Left kidney (tissue), 2 donors: Measurements from ENCODE around the gene NAA80. TPM values are rescaled to one million over a fixed set of nuclear protein-coding genes. Genes with fewer than 3 reads are reported as not detected.

ENCODE experiments used
- DNase-seq: peaks from one replicate; pipeline ENCODE4 v3.0.0-alpha.2; 2013
- polyA plus RNA-seq: library from polyadenylated mRNA; unstranded; fragments of 120-200 nt; gene quantifications from one replicate; pipeline ENCODE4 v1.2.1, GENCODE V29; 2013; ENCODE audit not compliant: insufficient read length

Gene NAA80
- polyA plus RNA-seq, 1 donor, result 9.8 TPM

- DNase-seq, result no peak
Measured at GRCh38 chr3:50258979-50259378, 40.2 kb downstream of the NAA80 start.

DNA sequence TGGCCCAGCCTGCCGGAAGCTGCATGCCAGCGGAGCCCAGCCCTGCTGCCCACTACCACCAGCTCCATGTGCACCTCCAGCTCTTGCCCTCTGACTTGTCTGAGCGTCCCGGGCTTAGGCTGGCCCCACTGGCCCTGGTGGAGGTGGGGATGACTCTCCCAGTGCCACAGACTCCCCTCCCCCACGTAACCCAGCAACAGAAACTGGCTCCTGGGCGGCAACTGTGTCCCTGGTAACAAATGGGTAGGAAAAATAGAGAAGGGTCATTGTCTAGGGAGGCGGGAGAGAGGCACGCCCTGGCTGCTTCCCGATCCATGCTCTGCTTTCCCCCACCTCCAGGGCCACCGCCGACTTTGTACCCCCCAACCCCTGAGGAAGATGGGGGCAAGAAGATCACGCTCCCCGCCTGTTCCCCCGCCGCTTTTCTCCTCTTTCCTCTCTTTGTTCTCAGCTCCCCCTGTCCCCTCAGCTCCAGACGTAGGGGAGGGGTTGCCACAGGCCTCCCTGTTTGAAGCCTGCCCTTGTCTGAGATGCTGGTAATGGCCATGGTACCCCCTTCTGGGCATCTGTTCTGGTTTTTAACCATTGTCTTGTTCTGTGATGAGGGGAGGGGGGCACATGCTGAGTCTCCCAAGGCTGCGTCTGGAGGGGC is 41.0 kb downstream of the NAA80 start:
- no peak for DNase-seq

DNA sequence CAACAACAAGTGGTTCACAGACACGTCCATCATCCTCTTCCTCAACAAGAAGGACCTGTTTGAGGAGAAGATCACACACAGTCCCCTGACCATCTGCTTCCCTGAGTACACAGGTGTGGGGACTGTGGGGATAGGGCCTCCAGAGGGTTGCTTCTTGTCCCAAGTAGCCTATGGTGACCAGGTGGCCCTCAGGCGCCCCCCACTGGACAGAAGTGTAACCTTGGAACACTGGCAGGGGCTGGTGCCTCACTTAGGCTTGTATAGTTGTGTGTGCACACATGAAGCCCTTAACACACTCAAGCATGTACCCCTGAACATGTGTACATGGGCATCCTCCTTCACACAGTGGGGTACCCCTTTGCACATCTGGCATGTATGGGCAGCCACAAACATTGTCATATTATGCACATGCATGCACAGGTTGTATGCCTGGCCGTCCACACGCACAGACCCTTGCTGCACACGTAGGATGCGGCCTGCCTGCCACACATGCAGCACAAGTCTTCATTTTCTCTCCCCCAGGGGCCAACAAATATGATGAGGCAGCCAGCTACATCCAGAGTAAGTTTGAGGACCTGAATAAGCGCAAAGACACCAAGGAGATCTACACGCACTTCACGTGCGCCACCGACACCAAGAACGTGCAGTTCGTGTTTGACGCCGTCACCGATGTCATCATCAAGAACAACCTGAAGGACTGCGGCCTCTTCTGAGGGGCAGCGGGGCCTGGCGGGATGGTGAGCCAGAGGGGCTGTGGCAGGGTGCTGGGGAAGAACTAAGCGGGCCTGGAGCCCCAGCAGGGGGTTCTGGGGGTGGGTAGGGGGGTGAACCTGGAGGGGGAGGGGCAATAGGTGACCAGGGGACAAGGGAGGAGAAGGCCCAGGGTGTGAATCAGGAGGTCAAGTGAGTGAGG is 42.0 kb downstream of the NAA80 start:
- DNase-seq, result no peak

DNA sequence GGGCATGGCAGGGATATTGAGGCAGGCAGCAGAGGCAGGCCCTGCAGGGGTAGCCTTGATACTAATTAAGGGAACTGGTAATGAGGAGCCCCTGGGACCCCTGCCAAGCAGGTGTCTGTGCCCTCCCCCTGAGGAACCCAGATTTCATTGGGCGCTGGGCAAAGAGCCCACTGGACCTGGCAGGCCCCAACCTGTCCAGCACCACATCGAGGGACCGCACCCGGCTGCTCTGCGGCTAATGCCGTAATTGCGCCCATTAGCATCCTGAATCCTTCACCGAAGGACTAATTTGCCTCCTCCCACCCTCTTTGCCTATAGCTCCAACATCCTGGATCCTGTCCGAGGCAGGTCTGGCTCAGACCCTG is 44.0 kb downstream of the NAA80 start:
- DNase-seq, result no peak

DNA sequence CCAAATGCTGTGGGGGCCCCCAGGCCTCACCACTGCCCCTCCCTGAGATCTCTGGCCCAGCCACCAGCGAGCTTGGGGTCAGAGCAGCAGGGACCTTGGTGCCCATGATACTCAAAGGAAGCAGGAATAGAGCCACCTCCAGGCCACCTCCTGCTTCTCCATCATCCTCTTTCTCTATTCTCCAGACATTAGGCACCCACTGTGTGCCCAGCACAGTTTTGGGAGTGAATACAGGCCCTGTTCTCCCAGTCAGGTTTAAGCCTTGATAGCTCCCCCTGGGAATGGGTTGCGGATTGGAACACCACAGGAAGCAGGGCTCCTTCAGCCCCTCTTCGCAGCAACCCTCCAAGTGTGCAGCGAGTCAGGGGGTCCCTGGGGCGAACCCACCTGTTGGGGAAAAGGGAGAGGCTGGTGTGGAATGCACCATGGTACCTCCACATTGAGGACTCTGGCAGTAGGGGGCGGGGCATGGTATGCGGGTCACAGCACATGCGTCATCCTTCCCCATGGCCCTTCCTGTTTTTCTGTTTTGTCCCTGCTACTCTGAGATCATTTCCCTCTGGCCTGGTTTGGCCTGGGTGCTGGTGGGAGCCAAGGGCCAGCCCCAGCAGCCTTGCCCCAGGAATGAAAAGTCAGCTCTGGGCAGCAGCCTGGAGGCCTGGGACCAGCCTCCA is 44.5 kb downstream of the NAA80 start:
- DNase-seq, result no peak

GRCh38 chr3:50251220-50251619 is 48.0 kb downstream of the NAA80 start:
- no peak for DNase-seq

GRCh38 chr3:50250514-50250913 is 48.7 kb downstream of the NAA80 start:
- no peak for DNase-seq

GRCh38 chr3:50249457-50249856 is 49.7 kb downstream of the NAA80 start:
- DNase-seq, result no peak

DNA sequence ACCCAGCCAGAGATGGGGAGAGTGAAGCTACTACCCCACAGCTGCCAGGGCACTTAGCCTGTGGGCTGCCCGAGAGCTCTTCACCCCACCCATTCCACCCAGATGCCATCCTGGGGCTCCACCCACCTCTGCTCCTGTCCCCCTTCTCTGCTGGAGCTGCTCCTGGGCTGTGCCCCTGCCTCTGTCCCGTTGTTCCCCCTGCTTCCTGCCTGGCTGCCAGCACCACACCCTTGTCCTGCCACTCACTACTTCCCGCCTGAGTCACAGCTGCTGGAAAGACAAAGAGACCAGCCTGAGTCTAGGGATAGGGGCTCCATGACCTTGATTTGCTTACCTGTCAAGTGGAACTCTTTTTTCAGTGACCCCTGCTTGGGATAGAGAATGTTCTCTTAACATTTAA is 50.8 kb downstream of the NAA80 start:
- DNase-seq, result no peak

- DNase-seq, result no peak
Measured at GRCh38 chr3:50246517-50246954, 52.7 kb downstream of the NAA80 start.

Other genes starting within 250 kb of the NAA80 start
- gene RBM5, start 210.5 kb downstream of the NAA80 start, polyA plus RNA-seq, result 401 TPM
- gene SEMA3F, start 144.1 kb downstream of the NAA80 start, polyA plus RNA-seq, result 69.8 TPM
- not detected for gene GNAT1, start 107.8 kb downstream of the NAA80 start, polyA plus RNA-seq
- 9.4 TPM for gene SLC38A3, start 94.1 kb downstream of the NAA80 start, polyA plus RNA-seq
- gene GNAI2, start 63.2 kb downstream of the NAA80 start, polyA plus RNA-seq, result 181 TPM
- 78.6 TPM for gene SEMA3B, start 30.3 kb downstream of the NAA80 start, polyA plus RNA-seq
- gene LSMEM2, start 20.3 kb downstream of the NAA80 start, polyA plus RNA-seq, result 0.58 TPM
- gene IFRD2, start 7.0 kb downstream of the NAA80 start, polyA plus RNA-seq, result 37.0 TPM
- 4.1 TPM for gene HYAL3, start within 50 bp of the NAA80 start, polyA plus RNA-seq
- gene HYAL1, start 4.2 kb upstream of the NAA80 start, polyA plus RNA-seq, result 6.5 TPM
- 53.6 TPM for gene HYAL2, start 23.3 kb upstream of the NAA80 start, polyA plus RNA-seq
- 22.0 TPM for gene TUSC2, start 28.8 kb upstream of the NAA80 start, polyA plus RNA-seq
- gene RASSF1, start 41.4 kb upstream of the NAA80 start, polyA plus RNA-seq, result 19.6 TPM
- gene ZMYND10, start 46.3 kb upstream of the NAA80 start, polyA plus RNA-seq, result 4.2 TPM
- gene NPRL2, start 51.4 kb upstream of the NAA80 start, polyA plus RNA-seq, result 34.8 TPM
- 14.1 TPM for gene CYB561D2, start 51.5 kb upstream of the NAA80 start, polyA plus RNA-seq
- gene TMEM115, start 60.1 kb upstream of the NAA80 start, polyA plus RNA-seq, result 28.6 TPM
- 14.6 TPM for gene CACNA2D2, start 204.2 kb upstream of the NAA80 start, polyA plus RNA-seq